Endothelial cell of umbilical vein (primary cell): ENCODE data around the gene IGSF11. TPM values are rescaled to one million over a fixed set of nuclear protein-coding genes. Genes with fewer than 3 reads are reported as not detected.

Source experiments
- BruUV-seq: library from RNA; stranded (reverse); fragments of 400-500 nt; replicated peaks from 2 replicates; lab custom pipeline; 2021; lab: Mats Ljungman, UMichigan
- CTCF ChIA-PET: fragments of 300-600, 350-600 bp; sonication (Branson Sonifier 250); formaldehyde crosslinking; loops from one replicate; lab custom pipeline; 2021; ENCODE audit warnings: antibody characterized with exemption, inconsistent platforms; lab: Charles Lee
- POLR2A ChIA-PET: fragments of 300-600, 350-600 bp; sonication (Branson Sonifier 250); formaldehyde crosslinking; loops from one replicate; lab custom pipeline; 2021; ENCODE audit warnings: antibody characterized with exemption, inconsistent platforms; lab: Charles Lee
- DNase-seq: peaks from one replicate; pipeline ENCODE4 v3.0.0-alpha.2; 2011; ENCODE audit warnings: low read depth, low spot score
- FAIRE-seq: peaks from 2 replicates; lab custom pipeline; 2011; peaks lifted over from hg19 to GRCh38; lab: Jason Lieb, UNC
- H2AFZ ChIP-seq: 2 replicates; pipeline ENCODE4 v1.6.0; 2012; ENCODE audit warnings: low read depth, low read length, control low read depth, inconsistent platforms
- H3K27ac ChIP-seq: 2 replicates; pipeline ENCODE4 v1.5.1; 2011; ENCODE audit warnings: low read depth, mild to moderate bottlenecking, control low read depth, low read length, moderate library complexity; ENCODE audit not compliant: insufficient read depth
- H3K27me3 ChIP-seq, 2 experiments: 2 replicates each; pipeline versions ENCODE4 v1.6.0 to v1.6.1; 2011; ENCODE audit warnings: low read length in 2 of 2, mixed read lengths in 1 of 2; ENCODE audit not compliant: control insufficient read depth in 2 of 2, insufficient read depth in 2 of 2
- H3K36me3 ChIP-seq, 2 experiments: 2 replicates in 1 of 2; 3 replicates in 1 of 2; pipeline ENCODE4 v1.5.1; 2011; ENCODE audit warnings: low read length in 2 of 2, mild to moderate bottlenecking in 1 of 2, moderate library complexity in 1 of 2; ENCODE audit not compliant: control insufficient read depth in 2 of 2, insufficient read depth in 2 of 2; ENCODE audit errors: extremely low read depth in 1 of 2
- H3K4me1 ChIP-seq: 3 replicates; pipeline ENCODE4 v1.5.1; 2011; ENCODE audit warnings: mild to moderate bottlenecking, low read length; ENCODE audit not compliant: control insufficient read depth, insufficient read depth; ENCODE audit errors: extremely low read depth
- H3K4me2 ChIP-seq: 2 replicates; pipeline ENCODE4 v1.6.1; 2011; ENCODE audit warnings: low read length, control low read depth, mixed read lengths; ENCODE audit not compliant: insufficient read depth
- H3K4me3 ChIP-seq, 3 experiments: fragments of 200-600 bp in 1 of 3; sonication (generic), shearing (Covaris generic) in 1 of 3; replicated peaks in 1 of 3; 2 replicates each; pipeline ENCODE4 v1.5.1; 2011 to 2016; ENCODE audit warnings: control low read depth in 3 of 3, low read length in 3 of 3, mild to moderate bottlenecking in 2 of 3, inconsistent platforms in 1 of 3, low read depth in 1 of 3, moderate library complexity in 1 of 3; ENCODE audit not compliant: insufficient read depth in 1 of 3
- H3K79me2 ChIP-seq: 2 replicates; pipeline ENCODE4 v1.6.0; 2012; ENCODE audit warnings: low read length, inconsistent platforms; ENCODE audit not compliant: control insufficient read depth, insufficient read depth
- H3K9ac ChIP-seq: replicated peaks from 2 replicates; pipeline ENCODE3; 2011; ENCODE audit warnings: low read length, control low read depth; ENCODE audit not compliant: insufficient read depth; ENCODE audit errors: extremely low read depth
- H3K9me1 ChIP-seq: replicated peaks from 3 replicates; pipeline ENCODE4 v1.6.0; 2011; ENCODE audit warnings: mild to moderate bottlenecking, low read length; ENCODE audit not compliant: control insufficient read depth, insufficient read depth; ENCODE audit errors: extremely low read depth
- H3K9me3 ChIP-seq: replicated peaks from 2 replicates; pipeline ENCODE4 v1.5.1; 2012; ENCODE audit warnings: low read length, inconsistent platforms; ENCODE audit not compliant: control insufficient read depth, insufficient read depth
- H4K20me1 ChIP-seq: replicated peaks from 2 replicates; pipeline ENCODE3; 2011; ENCODE audit warnings: mild to moderate bottlenecking, low read length; ENCODE audit not compliant: control insufficient read depth, insufficient read depth; ENCODE audit errors: extremely low read depth
- CTCF ChIP-seq, 2 donors: IDR thresholded peaks; 1 replicate in 1 of 2; 2 replicates in 1 of 2; pipeline ENCODE4 v1.5.1; 2011; ENCODE audit warnings: low read length in 2 of 2, mild to moderate bottlenecking in 2 of 2, moderate library complexity in 2 of 2, control low read depth in 1 of 2, inconsistent platforms in 1 of 2, low read depth in 1 of 2; ENCODE audit not compliant: insufficient read depth in 1 of 2; ENCODE audit errors: extremely low read depth in 1 of 2
- EZH2 ChIP-seq: IDR thresholded peaks from 2 replicates; pipeline ENCODE4 v1.6.1; 2012; ENCODE audit warnings: borderline replicate concordance, low read depth, mild to moderate bottlenecking, moderate library complexity, low read length, inconsistent platforms; ENCODE audit not compliant: severe bottlenecking
- FOS ChIP-seq: IDR thresholded peaks from 2 replicates; pipeline ENCODE4 v1.6.1; 2011; ENCODE audit warnings: mild to moderate bottlenecking, low read length, moderate library complexity, borderline replicate concordance; ENCODE audit not compliant: insufficient read depth
- GATA2 ChIP-seq: IDR thresholded peaks from 2 replicates; pipeline ENCODE4 v1.7.0; 2011; ENCODE audit warnings: low read depth, mild to moderate bottlenecking, moderate library complexity, mixed read lengths, low read length; ENCODE audit not compliant: insufficient read length, insufficient read depth
- JUN ChIP-seq: IDR thresholded peaks from 2 replicates; pipeline ENCODE4 v1.6.1; 2011; ENCODE audit warnings: borderline replicate concordance, low read depth; ENCODE audit not compliant: insufficient read length, insufficient read depth
- MAX ChIP-seq: IDR thresholded peaks from 2 replicates; pipeline ENCODE4 v1.6.1; 2011; ENCODE audit not compliant: insufficient read depth, insufficient read length
- MYC ChIP-seq: IDR thresholded peaks from one replicate; pipeline ENCODE4 v1.6.1; 2011; ENCODE audit warnings: mild to moderate bottlenecking, low read depth, low read length
- POLR2A ChIP-seq: IDR thresholded peaks from 2 replicates; pipeline ENCODE4 v1.6.1; 2012; ENCODE audit warnings: low read depth, mild to moderate bottlenecking, control low read depth, low read length
- POLR2AphosphoS5 ChIP-seq: IDR thresholded peaks from 2 replicates; pipeline ENCODE4 v1.6.1; 2012; ENCODE audit warnings: low read depth, mild to moderate bottlenecking, control low read depth, low read length, moderate library complexity; ENCODE audit not compliant: insufficient read depth
- dilution Hi-C: fragments of 300-500 bp; cut with MboI; formaldehyde crosslinking; loops from one replicate; pipeline ENCODE4 v1.15.0; 2019; ENCODE audit warnings: low sequenced_read_pairs; ENCODE audit not compliant: extremely low pct_ligation_motif_present
- intact Hi-C: fragments of 100-400 bp; cut with micrococcal nuclease; formaldehyde crosslinking; loops from one replicate; pipeline ENCODE4 v1.10.0; 2022
- polyA plus RNA-seq, 4 experiments: library from polyadenylated mRNA; depleted of rRNA in 3 of 4; stranded (reverse) in 3 of 4; unstranded in 1 of 4; fragments of >200 nt; gene quantifications; 2 replicates each; pipeline versions ENCODE4 v1.2.1 to v1.2.3, GENCODE V29; 2011 to 2012; ENCODE audit warnings: missing spikeins in 1 of 4
- total RNA-seq: library from RNA; stranded (reverse); gene quantifications from 2 replicates; pipeline ENCODE4 v1.2.3, GENCODE V29; 2021

Gene IGSF11
- total and polyA plus RNA-seq, 2 donors (not counting 3 experiments of a cell fraction or from before 2014, with no cell fraction given) = not detected

GRCh38 chr3:118977671-118978392 is 56.8 kb downstream of the IGSF11 start:
- no peaks in the 10 kb centered on the region for H3K9me1 ChIP-seq
- DNase-seq (no peak), FAIRE-seq (no peak)
- intact Hi-C loops (no loop called here), dilution Hi-C loops (no loop called here)
- H3K9ac ChIP-seq = no peak overlapping the region
- H2AFZ ChIP-seq = no peak overlapping the region
- no peaks in the 10 kb centered on the region for H4K20me1 ChIP-seq
- TF ChIP-seq FOS (no peak), JUN (no peak), GATA2 (no peak), POLR2AphosphoS5 (no peak)
- no peak overlapping the region for H3K27ac ChIP-seq
- CTCF ChIA-PET = no interaction called here
- H3K27me3 ChIP-seq = no peaks in the 10 kb centered on the region
- H3K4me1 ChIP-seq = no peaks in the 10 kb centered on the region
- no peak overlapping the region for H3K4me2 ChIP-seq
- POLR2A ChIA-PET = no interaction called here
- no TSS peak for BruUV-seq
- no peaks in the 10 kb centered on the region for H3K79me2 ChIP-seq
- H3K36me3 ChIP-seq = no peaks in the 10 kb centered on the region
- H3K9me3 ChIP-seq = no peaks in the 10 kb centered on the region
- H3K4me3 ChIP-seq = no peak overlapping the region

- TF ChIP-seq JUN (no peak), POLR2A (no peak), CTCF (IDR thresholded peaks at IDR 0.05; ENCODE audit: extremely low read depth in 1 of 2, insufficient read depth in 1 of 2, low read depth in 1 of 2, low read length in 2 of 2) (no peak), GATA2 (no peak), POLR2AphosphoS5 (no peak), MYC (no peak), MAX (no peak), FOS (no peak), EZH2 (no peak)
- no peaks in the 10 kb centered on the region for H3K79me2 ChIP-seq
- no TSS peak for BruUV-seq
- dilution Hi-C loops (no loop called here), intact Hi-C loops (no loop called here)
- H3K27ac ChIP-seq = no peak overlapping the region
- H3K4me3 ChIP-seq = no peak overlapping the region
- no peaks in the 10 kb centered on the region for H4K20me1 ChIP-seq
- H3K4me1 ChIP-seq = no peaks in the 10 kb centered on the region
- no peaks in the 10 kb centered on the region for H3K27me3 ChIP-seq
- H3K9me3 ChIP-seq = no peaks in the 10 kb centered on the region
- no peak overlapping the region for H2AFZ ChIP-seq
- FAIRE-seq (no peak), DNase-seq (no peak)
- ChIA-PET POLR2A (no interaction called here), CTCF (no interaction called here)
- H3K4me2 ChIP-seq = no peak overlapping the region
- no peaks in the 10 kb centered on the region for H3K36me3 ChIP-seq
- H3K9me1 ChIP-seq = no peaks in the 10 kb centered on the region
- H3K9ac ChIP-seq = no peak overlapping the region
These were observed 57.5 kb downstream of the IGSF11 start for GRCh38 chr3:118977118-118977517.
